Measurements from ENCODE around the gene MOB3A.

- no peak for TF ChIP-seq MYC (IDR thresholded peaks at IDR 0.05; ENCODE audit: low read depth, low read length)
- TF ChIP-seq, protein P1, sequence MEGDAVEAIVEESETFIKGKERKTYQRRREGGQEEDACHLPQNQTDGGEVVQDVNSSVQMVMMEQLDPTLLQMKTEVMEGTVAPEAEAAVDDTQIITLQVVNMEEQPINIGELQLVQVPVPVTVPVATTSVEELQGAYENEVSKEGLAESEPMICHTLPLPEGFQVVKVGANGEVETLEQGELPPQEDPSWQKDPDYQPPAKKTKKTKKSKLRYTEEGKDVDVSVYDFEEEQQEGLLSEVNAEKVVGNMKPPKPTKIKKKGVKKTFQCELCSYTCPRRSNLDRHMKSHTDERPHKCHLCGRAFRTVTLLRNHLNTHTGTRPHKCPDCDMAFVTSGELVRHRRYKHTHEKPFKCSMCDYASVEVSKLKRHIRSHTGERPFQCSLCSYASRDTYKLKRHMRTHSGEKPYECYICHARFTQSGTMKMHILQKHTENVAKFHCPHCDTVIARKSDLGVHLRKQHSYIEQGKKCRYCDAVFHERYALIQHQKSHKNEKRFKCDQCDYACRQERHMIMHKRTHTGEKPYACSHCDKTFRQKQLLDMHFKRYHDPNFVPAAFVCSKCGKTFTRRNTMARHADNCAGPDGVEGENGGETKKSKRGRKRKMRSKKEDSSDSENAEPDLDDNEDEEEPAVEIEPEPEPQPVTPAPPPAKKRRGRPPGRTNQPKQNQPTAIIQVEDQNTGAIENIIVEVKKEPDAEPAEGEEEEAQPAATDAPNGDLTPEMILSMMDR (IDR thresholded peaks at IDR 0.05; ENCODE audit: low read depth, low read length) = no peak
These were observed 59.7 kb downstream of the MOB3A start for GRCh38 chr19:2036424-2036823.

All from NB4 (cell line).